Esophagus squamous epithelium (tissue), 4 donors: ENCODE measurements around the gene FAAH2.

ENCODE experiments used
- CTCF ChIP-seq, 6 experiments: fragments of 450-650 bp in 4 of 6; fragments of 200-600 bp in 2 of 6; sonication (generic) in 2 of 6; IDR thresholded peaks; one replicate each; pipeline ENCODE4 v1.5.1; 2016 to 2019; ENCODE audit warnings: antibody characterized with exemption in 6 of 6, mild to moderate bottlenecking in 4 of 6, moderate library complexity in 4 of 6
- POLR2A ChIP-seq, 4 donors: fragments of 450-650 bp; IDR thresholded peaks; one replicate each; pipeline ENCODE4 v1.6.1; 2017; ENCODE audit warnings: antibody characterized with exemption in 4 of 4, mild to moderate bottlenecking in 4 of 4, moderate library complexity in 3 of 4

- TF ChIP-seq CTCF (IDR thresholded peaks at IDR 0.05) (no peak), POLR2A (IDR thresholded peaks at IDR 0.05) (no peak)
These were observed 27.2 kb downstream of the FAAH2 start for GRCh38 chrX:57313583-57314215.
